UCSD-AML1 (cell line): ENCODE results near the gene ZDHHC7.

ENCODE experiments used
- DNase-seq: peaks from one replicate; lab custom pipeline; 2025; ENCODE audit not compliant: unreplicated experiment; lab: John Stamatoyannopoulos, UW

The ZDHHC7 gene

DNA sequence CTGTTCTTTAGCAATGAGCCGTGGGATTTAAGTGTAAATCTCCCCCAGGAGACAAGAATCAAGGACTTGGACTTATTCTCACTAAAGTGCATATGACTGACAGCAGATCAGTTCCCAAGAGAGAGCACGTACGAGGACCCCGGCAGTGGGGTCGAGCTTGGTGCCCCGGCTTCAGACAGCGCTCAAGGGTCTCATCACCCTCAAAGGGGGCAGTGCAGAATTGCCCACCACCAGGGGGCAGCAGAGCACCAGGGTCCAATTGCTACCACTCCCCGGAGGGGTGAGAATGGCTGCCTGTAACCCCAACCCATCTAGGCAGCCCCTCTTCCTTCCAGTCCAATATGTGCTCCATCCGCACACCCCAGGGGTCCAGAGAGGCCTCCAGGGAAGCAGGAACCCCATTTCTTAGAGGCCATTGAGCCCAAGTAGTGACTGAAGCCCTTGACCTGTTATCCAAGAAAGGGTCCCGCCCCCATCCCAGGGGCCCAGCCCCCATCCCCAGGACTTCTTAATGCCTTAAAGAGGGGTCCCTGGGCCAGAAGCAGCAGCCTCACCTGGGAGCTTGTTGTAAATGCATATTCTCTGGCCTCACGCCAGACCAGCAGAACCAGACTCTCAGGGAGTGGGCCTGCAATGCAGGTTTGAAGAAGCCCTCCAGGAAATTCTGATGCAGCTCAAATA, 86.1 kb downstream of the ZDHHC7 start:
- peak; percentile 68 for DNase-seq

DNA sequence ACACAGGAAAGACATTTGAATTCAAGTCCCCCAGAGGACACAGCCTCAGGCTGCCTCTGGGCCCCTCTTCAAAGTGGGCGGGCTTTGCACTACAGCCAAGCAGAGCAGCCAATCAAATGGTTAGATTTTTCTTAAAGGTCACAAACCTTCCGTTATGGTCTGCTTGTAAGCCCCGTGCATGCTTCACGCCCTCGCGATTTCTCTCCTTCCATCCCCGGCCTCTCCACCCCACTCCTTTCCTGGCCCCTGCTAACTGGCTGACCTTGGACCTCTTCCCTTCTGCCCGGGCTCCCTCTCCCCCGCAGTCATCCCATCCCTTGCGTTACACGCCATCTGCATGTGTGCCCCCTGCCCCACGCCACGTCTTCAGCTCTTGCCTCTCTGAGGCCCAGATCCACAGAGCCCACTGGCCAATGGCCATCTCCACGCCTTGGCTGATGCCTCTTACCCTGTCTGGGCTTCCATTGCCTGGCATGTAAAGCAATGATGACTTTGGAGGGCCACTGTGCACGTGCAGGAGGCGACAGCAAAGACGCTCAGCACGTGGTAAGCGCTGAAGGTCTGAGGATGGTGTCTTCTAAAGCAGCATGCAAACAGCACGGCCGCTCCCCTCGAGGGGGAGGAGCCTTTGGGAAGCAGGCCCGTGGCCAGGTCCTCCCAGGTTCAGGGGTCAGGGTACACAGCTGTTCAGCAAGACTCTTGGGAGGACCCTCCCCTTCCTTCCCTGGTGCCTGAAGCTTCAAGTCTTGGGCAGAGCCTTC, 86.8 kb downstream of the ZDHHC7 start:
- DNase-seq: no peak
